Cardiac fibroblast (primary cell): ENCODE measurements around the gene CTDNEP1.

Experiments
- DNase-seq, 2 donors: peaks; one replicate each; pipeline versions ENCODE4 v3.0.0 to v3.0.0-alpha.2; 2010; ENCODE audit warnings: low read depth in 2 of 2
- H3K4me3 ChIP-seq, 2 donors: replicated peaks in 1 of 2; 1 replicate in 1 of 2; 2 replicates in 1 of 2; pipeline ENCODE4 v1.5.1; 2011; ENCODE audit warnings: low read depth in 2 of 2, low read length in 2 of 2, mild to moderate bottlenecking in 2 of 2, moderate library complexity in 1 of 2
- CTCF ChIP-seq: IDR thresholded peaks from one replicate; pipeline ENCODE4 v1.5.1; 2011; ENCODE audit warnings: low read depth, mild to moderate bottlenecking, low read length, inconsistent platforms

Gene CTDNEP1

GRCh38 chr17:7260651-7261378, 9.3 kb upstream of the CTDNEP1 start:
- no peak for DNase-seq
- TF ChIP-seq CTCF: no peak

GRCh38 chr17:7260151-7260550, 8.6 kb upstream of the CTDNEP1 start:
- no peak for TF ChIP-seq CTCF
- no peak for DNase-seq
- H3K4me3 ChIP-seq: no peak overlapping the region

More at GRCh38 chr17:7260651-7261378, 9.3 kb upstream of the CTDNEP1 start:
- peak overlapping the region; percentile 35 to 36 for H3K4me3 ChIP-seq

- H3K4me3 ChIP-seq: no peak overlapping the region
- TF ChIP-seq CTCF: no peak
- no peak for DNase-seq
These were observed 8.0 kb upstream of the CTDNEP1 start for GRCh38 chr17:7259555-7259889.

- peak; percentile 41 to 73 for DNase-seq
- no peak for TF ChIP-seq CTCF
- H3K4me3 ChIP-seq: no peak overlapping the region
These were observed 7.4 kb upstream of the CTDNEP1 start for GRCh38 chr17:7258731-7259554.

GRCh38 chr17:7256766-7257456, 5.4 kb upstream of the CTDNEP1 start:
- H3K4me3 ChIP-seq: no peak overlapping the region
- no peak for DNase-seq
- no peak for TF ChIP-seq CTCF

GRCh38 chr17:7254511-7254910, 3.0 kb upstream of the CTDNEP1 start:
- no peak for DNase-seq
- H3K4me3 ChIP-seq: no peak overlapping the region
- TF ChIP-seq CTCF: no peak
